Measurements from ENCODE around the gene ABCA2. TPM values are rescaled to one million over a fixed set of nuclear protein-coding genes. Genes with fewer than 3 reads are reported as not detected.

ABCA2 gene
- polyA plus RNA-seq, 1 of the 3 experiments (the other 2 are of a cell fraction): 34.7 TPM

- TF ChIP-seq USF1 (IDR thresholded peaks at IDR 0.05; ENCODE audit: borderline replicate concordance, low read depth) (no peak), MAX (IDR thresholded peaks at IDR 0.05; ENCODE audit: low read depth) (no peak), NRF1 (IDR thresholded peaks at IDR 0.05; ENCODE audit: low read depth, low read length) (no peak)
Observed at GRCh38 chr9:136994180-136994887, 33.7 kb downstream of the ABCA2 start (continued).

GRCh38 chr9:136992819-136993369 lies 35.1 kb downstream of the ABCA2 start:
- ChIA-PET CTCF (interaction anchor here (0.6 to 6.8 kb wide), 10 partner anchors 9 to 73 kb away, joined by 3 to 68 read pairs (median 4); partner anchors contain the start of genes ABCA2, C8G, FBXW5 and FUT7), POLR2A (interaction anchor here (1.0 to 1.8 kb wide), 3 partner anchors 37 to 49 kb away, joined by 3 to 7 read pairs (median 4); partner anchors contain the start of gene FBXW5)
- H3K4me2 ChIP-seq: peak overlapping the region; percentile 95
- 0 out of 2 replicates have a peak, but pooled peaks cover 3% of the 10 kb centered on the region for H4K20me1 ChIP-seq (ENCODE audit: insufficient read depth)
- H3K4me1 ChIP-seq (ENCODE audit: control insufficient read depth in 1 of 2, insufficient read depth in 2 of 2, low read depth in 1 of 2, low read length in 1 of 2): peaks cover 9 to 24% of the 10 kb centered on the region in 2 experiments; a peak in 3 of 4 replicates
- peak overlapping the region in 1 of 2 experiments; percentile 56; a peak in 2 of 4 replicates for H3K27ac ChIP-seq (ENCODE audit: low read depth in 2 of 2, low read length in 1 of 2)
- H3F3A ChIP-seq (replicated peaks; ENCODE audit: insufficient read depth): no peaks in the 10 kb centered on the region
- H3K36me3 ChIP-seq (replicated peaks in 1 of 2; ENCODE audit: control insufficient read depth in 1 of 2, insufficient read depth in 2 of 2, low read length in 1 of 2): peaks cover 0 to 7% of the 10 kb centered on the region in 2 experiments
- H3K79me2 ChIP-seq (ENCODE audit: insufficient read depth): peaks cover 18% of the 10 kb centered on the region; the same call in 1 of the 2 replicates
- peak overlapping the region; percentile 75 for H3K9ac ChIP-seq
- H2AFZ ChIP-seq (ENCODE audit: low read depth): peak overlapping the region; percentile 82; the same call in 1 of the 2 replicates
- H3K4me3 ChIP-seq (ENCODE audit: low read depth in 2 of 2, low read length in 1 of 2): peak overlapping the region; percentile 80 to 85
- WGBS (ENCODE audit: low lambda C conversion rate): 4% methylated on average over 10 of the region's 18 CpGs
- H3K27me3 ChIP-seq (ENCODE audit: insufficient read depth): no peaks in the 10 kb centered on the region
- TF ChIP-seq TAF1 (IDR thresholded peaks at IDR 0.05; ENCODE audit: borderline replicate concordance, low read depth, low read length) (no peak), REST (IDR thresholded peaks at IDR 0.05; ENCODE audit: low read depth, low read length) (peak; percentile 39; the same call in 1 of the 2 replicates)
- no peak for DNase-seq
- no peaks in the 10 kb centered on the region for H3K9me2 ChIP-seq
- no peaks in the 10 kb centered on the region for H3K9me3 ChIP-seq

All from SK-N-SH (cell line).